Measurements from ENCODE around the gene LKAAEAR1.

Gene LKAAEAR1

DNA sequence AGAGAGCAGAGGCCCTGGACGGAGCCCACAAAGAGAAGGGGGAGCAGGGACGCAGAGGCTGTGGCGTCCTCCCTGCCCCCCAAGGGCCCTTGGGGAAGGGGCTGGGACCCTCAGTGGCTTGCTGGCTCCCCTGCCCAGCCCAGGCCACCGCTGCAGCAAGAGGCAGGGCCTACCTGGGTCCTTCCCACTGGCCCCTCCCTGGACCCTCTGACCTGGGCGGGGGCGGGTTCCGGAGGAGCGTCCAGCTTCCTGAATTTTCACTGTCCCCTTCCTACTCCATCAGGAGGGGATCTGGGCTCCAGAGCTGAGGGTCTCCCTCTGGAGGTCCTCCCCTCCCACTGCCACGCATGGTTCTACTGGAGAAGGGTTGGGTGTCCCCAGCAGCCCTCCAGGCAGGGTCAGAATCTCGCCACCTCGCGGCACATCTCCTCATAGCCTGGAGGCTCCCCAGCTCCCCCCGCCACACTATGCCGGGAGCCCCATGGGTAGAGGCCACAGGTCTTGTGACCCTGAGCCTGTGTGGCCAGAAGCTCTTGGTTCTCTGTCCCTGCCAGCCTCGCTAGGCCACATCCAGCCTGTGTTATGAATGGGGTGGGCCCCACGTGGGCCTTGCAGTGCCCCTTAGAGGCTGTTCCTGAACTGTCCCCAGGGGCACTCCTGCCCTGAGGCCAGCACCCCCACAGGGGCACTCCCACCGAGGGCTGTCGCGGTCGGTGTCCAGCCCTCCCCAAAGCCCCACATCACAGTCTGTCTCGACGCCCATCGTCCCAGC, 33.8 kb downstream of the LKAAEAR1 start:
- no peak overlapping the region for H2AFZ ChIP-seq (ENCODE audit: low read depth, low read length)
- no peaks in the 10 kb centered on the region for H3K79me2 ChIP-seq (ENCODE audit: low read length)
- H4K20me1 ChIP-seq (ENCODE audit: insufficient read depth, low read length), result no peaks in the 10 kb centered on the region
- H3K4me1 ChIP-seq (ENCODE audit: low read length), result peaks cover 12% of the 10 kb centered on the region; the same call in 1 of the 2 replicates
- TF ChIP-seq EZH2phosphoT487 (IDR thresholded peaks at IDR 0.05; ENCODE audit: low read depth), result no peak
- TF ChIP-seq, protein P1, sequence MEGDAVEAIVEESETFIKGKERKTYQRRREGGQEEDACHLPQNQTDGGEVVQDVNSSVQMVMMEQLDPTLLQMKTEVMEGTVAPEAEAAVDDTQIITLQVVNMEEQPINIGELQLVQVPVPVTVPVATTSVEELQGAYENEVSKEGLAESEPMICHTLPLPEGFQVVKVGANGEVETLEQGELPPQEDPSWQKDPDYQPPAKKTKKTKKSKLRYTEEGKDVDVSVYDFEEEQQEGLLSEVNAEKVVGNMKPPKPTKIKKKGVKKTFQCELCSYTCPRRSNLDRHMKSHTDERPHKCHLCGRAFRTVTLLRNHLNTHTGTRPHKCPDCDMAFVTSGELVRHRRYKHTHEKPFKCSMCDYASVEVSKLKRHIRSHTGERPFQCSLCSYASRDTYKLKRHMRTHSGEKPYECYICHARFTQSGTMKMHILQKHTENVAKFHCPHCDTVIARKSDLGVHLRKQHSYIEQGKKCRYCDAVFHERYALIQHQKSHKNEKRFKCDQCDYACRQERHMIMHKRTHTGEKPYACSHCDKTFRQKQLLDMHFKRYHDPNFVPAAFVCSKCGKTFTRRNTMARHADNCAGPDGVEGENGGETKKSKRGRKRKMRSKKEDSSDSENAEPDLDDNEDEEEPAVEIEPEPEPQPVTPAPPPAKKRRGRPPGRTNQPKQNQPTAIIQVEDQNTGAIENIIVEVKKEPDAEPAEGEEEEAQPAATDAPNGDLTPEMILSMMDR (IDR thresholded peaks at IDR 0.05; ENCODE audit: low read depth, low read length), result no peak; the same call in 1 of the 2 replicates
- no peak overlapping the region for H3K4me3 ChIP-seq (ENCODE audit: low read length)
- H3K9me3 ChIP-seq (ENCODE audit: insufficient read depth, low read length), result no peaks in the 10 kb centered on the region
- peaks cover 7% of the 10 kb centered on the region; the same call in 1 of the 2 replicates for H3K27me3 ChIP-seq (ENCODE audit: low read depth, low read length)
- H3K9ac ChIP-seq (ENCODE audit: low read length), result no peak overlapping the region
- H3K36me3 ChIP-seq (replicated peaks; ENCODE audit: low read depth, low read length), result no peaks in the 10 kb centered on the region
- no peak overlapping the region for H3K27ac ChIP-seq (ENCODE audit: low read length)
- H3K4me2 ChIP-seq (ENCODE audit: low read length), result no peak overlapping the region

DNA sequence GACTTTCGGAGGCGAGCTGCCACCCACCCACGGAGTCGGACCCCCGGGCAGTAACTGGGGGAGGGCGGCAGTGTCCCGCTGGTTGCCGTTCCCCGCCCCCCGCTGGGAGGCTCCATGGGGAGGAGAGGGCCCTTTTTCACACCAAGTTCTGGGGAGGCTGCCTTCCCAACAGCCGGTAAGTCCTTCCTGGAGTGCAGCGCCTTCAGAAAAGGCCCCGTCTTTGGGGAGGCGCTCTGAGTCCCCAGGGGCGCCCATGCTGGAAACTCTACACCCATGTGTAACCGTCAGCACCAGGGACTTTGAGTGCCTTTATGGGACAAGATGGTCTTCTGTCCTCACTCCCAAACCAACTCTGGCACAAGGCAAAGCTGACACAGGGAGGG, 34.3 kb downstream of the LKAAEAR1 start:
- Histone ChIP-seq H3K4me1 (ENCODE audit: low read length) (peaks cover 6% of the 10 kb centered on the region; the same call in 1 of the 2 replicates), H3K79me2 (ENCODE audit: low read length) (no peaks in the 10 kb centered on the region), H2AFZ (ENCODE audit: low read depth, low read length) (no peak overlapping the region), H3K27ac (ENCODE audit: low read length) (no peak overlapping the region), H3K9ac (ENCODE audit: low read length) (no peak overlapping the region), H3K9me3 (ENCODE audit: insufficient read depth, low read length) (no peaks in the 10 kb centered on the region), H3K4me2 (ENCODE audit: low read length) (no peak overlapping the region), H4K20me1 (ENCODE audit: insufficient read depth, low read length) (no peaks in the 10 kb centered on the region), H3K27me3 (ENCODE audit: low read depth, low read length) (peaks cover 12% of the 10 kb centered on the region), H3K36me3 (replicated peaks; ENCODE audit: low read depth, low read length) (no peaks in the 10 kb centered on the region), H3K4me3 (ENCODE audit: low read length) (no peak overlapping the region)
- TF ChIP-seq, protein P1 (IDR thresholded peaks at IDR 0.05; ENCODE audit: low read depth, low read length), result no peak
- TF ChIP-seq EZH2phosphoT487 (IDR thresholded peaks at IDR 0.05; ENCODE audit: low read depth), result no peak

DNA sequence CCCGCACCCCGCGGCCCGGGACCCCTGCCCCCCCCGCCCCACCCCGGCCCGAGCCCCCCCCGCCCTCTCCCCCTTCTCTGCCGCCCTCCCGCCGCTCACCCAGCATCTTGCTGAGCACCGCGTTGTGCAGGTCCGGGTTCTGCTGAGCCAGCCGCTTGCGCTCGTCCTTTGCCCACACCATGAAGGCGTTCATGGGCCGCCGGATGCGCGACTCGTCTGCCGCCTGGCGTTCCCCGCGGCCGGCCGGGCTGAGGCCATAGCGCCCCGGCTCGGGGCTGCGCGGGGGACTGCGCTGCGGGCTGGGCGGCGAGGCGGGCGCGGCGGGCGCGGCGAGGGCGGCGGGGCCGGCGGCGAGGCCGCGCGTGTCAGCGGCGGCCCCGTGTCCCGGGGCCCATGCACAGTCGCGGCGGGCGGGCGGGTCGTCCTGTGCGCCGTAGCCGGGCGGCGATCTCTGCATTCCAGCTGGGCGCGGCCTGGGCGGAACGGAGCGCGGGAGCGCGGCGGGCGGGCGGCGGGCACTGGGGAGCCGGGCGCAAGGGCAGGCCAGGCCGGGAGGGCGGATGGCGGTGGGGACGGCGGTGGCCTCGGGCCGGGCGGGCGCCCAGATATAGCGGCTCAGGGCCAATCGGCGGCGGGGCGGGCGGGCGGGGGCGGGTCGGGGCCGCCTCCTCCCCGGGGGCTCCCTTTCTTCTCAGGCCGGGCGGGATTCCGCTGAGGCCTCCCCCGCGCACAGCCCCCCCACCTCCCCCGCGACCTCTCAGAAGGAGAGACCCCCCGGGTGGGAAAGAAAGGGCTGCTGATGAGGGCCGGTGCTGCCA, 34.9 kb downstream of the LKAAEAR1 start, which contains the start of gene SOX18:
SOX18 (minus strand) TSS at position 580 of the 818 bp plus-strand sequence; CDS start at position 457, 123 bp downstream.
- H3K9ac ChIP-seq (ENCODE audit: low read length), result no peak within 1 kb of the TSS
- no peak within 1 kb of the TSS for H3K27ac ChIP-seq (ENCODE audit: low read length)
- no peak within 1 kb of the TSS for H3K4me2 ChIP-seq (ENCODE audit: low read length)
- no peaks in the 10 kb centered on the region for H3K9me3 ChIP-seq (ENCODE audit: insufficient read depth, low read length)
- TF ChIP-seq EZH2phosphoT487 (IDR thresholded peaks at IDR 0.05; ENCODE audit: low read depth), result no peak
- TF ChIP-seq, protein P1 (IDR thresholded peaks at IDR 0.05; ENCODE audit: low read depth, low read length), result no peak
- no peak within 1 kb of the TSS for H2AFZ ChIP-seq (ENCODE audit: low read depth, low read length)
- no peaks in the 10 kb centered on the region for H4K20me1 ChIP-seq (ENCODE audit: insufficient read depth, low read length)
- H3K4me3 ChIP-seq (ENCODE audit: low read length), result no peak within 1 kb of the TSS
- no peaks in the 10 kb centered on the region for H3K36me3 ChIP-seq (replicated peaks; ENCODE audit: low read depth, low read length)
- H3K27me3 ChIP-seq (ENCODE audit: low read depth, low read length), result peaks cover 10% of the 10 kb centered on the region
- H3K79me2 ChIP-seq (ENCODE audit: low read length), result no peaks in the 10 kb centered on the region
- peaks cover 2% of the 10 kb centered on the region; the same call in 1 of the 2 replicates for H3K4me1 ChIP-seq (ENCODE audit: low read length)

All from OCI-LY3 (cell line).